ENCODE results near the gene PYGO2. TPM values are rescaled to one million over a fixed set of nuclear protein-coding genes. Genes with fewer than 3 reads are reported as not detected.

PYGO2 gene
- total and polyA plus RNA-seq, 12 donors, result 26.2 to 61.1 (median 38.7) TPM

GRCh38 chr1:154943649-154944400 is 17.8 kb downstream of the PYGO2 start:
- Histone ChIP-seq H3K4me3 (no peak overlapping the region), H3K27me3 (no peaks in the 10 kb centered on the region), H3K36me3 (replicated peaks in 1 of 2) (peaks cover 0 to 32% of the 10 kb centered on the region in 2 donors), H3K4me1 (replicated peaks in 1 of 2) (peaks cover 33 to 53% of the 10 kb centered on the region in 2 donors), H3K9me3 (replicated peaks in 1 of 3) (no peaks in the 10 kb centered on the region), H3K27ac (peak overlapping the region; percentile 0 to 89 (median 68))
- WGBS, 4 donors, result 28 to 42% (median 36%) methylated on average over 6 of the region's 6 CpGs
- peak in 1 of 7 donors; percentile 47 for DNase-seq
- intact Hi-C loops (cut with DNase I), result no loop called here
- TF ChIP-seq POLR2A (IDR thresholded peaks at IDR 0.05), result no peak
- TF ChIP-seq, protein P1, sequence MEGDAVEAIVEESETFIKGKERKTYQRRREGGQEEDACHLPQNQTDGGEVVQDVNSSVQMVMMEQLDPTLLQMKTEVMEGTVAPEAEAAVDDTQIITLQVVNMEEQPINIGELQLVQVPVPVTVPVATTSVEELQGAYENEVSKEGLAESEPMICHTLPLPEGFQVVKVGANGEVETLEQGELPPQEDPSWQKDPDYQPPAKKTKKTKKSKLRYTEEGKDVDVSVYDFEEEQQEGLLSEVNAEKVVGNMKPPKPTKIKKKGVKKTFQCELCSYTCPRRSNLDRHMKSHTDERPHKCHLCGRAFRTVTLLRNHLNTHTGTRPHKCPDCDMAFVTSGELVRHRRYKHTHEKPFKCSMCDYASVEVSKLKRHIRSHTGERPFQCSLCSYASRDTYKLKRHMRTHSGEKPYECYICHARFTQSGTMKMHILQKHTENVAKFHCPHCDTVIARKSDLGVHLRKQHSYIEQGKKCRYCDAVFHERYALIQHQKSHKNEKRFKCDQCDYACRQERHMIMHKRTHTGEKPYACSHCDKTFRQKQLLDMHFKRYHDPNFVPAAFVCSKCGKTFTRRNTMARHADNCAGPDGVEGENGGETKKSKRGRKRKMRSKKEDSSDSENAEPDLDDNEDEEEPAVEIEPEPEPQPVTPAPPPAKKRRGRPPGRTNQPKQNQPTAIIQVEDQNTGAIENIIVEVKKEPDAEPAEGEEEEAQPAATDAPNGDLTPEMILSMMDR (IDR thresholded peaks at IDR 0.05), result peak; percentile 48 to 71 (median 61)

GRCh38 chr1:154941333-154942013 is 20.1 kb downstream of the PYGO2 start:
- H3K36me3 ChIP-seq (replicated peaks in 1 of 2), result peaks cover 0 to 16% of the 10 kb centered on the region in 2 donors
- peak; percentile 87 to 96 (median 95) for DNase-seq
- peak overlapping the region; percentile 34 to 91 (median 82) for H3K27ac ChIP-seq
- intact Hi-C loops (cut with DNase I), result no loop called here
- WGBS, 4 donors, result 29 to 34% (median 33%) methylated on average over 5 of the region's 5 CpGs
- TF ChIP-seq, protein P1 (IDR thresholded peaks at IDR 0.05), result no peak
- peak in 1 of 2 donors; percentile 17 for TF ChIP-seq POLR2A (IDR thresholded peaks at IDR 0.05)
- peaks cover 42 to 68% of the 10 kb centered on the region in 2 donors for H3K4me1 ChIP-seq (replicated peaks in 1 of 2)
- no peak overlapping the region for H3K4me3 ChIP-seq
- H3K27me3 ChIP-seq, result no peaks in the 10 kb centered on the region
- no peaks in the 10 kb centered on the region for H3K9me3 ChIP-seq (replicated peaks in 1 of 3)

GRCh38 chr1:154940651-154941194 is 20.9 kb downstream of the PYGO2 start:
- no peak for TF ChIP-seq POLR2A (IDR thresholded peaks at IDR 0.05)
- TF ChIP-seq, protein P1 (IDR thresholded peaks at IDR 0.05), result no peak
- Histone ChIP-seq H3K27ac (peak overlapping the region in 4 of 5 donors; percentile 27 to 91 (median 73)), H3K9me3 (replicated peaks in 1 of 3) (no peaks in the 10 kb centered on the region), H3K27me3 (no peaks in the 10 kb centered on the region), H3K4me1 (replicated peaks in 1 of 2) (peaks cover 47 to 72% of the 10 kb centered on the region in 2 donors), H3K36me3 (replicated peaks in 1 of 2) (peaks cover 0 to 10% of the 10 kb centered on the region in 2 donors), H3K4me3 (no peak overlapping the region)
- WGBS, 4 donors, result 56 to 66% (median 62%) methylated on average over 6 to 8 of the region's 8 CpGs
- DNase-seq, result no peak
- intact Hi-C loops (cut with DNase I), result no loop called here

GRCh38 chr1:154940213-154940560 is 21.4 kb downstream of the PYGO2 start:
- H3K4me3 ChIP-seq, result no peak overlapping the region
- H3K4me1 ChIP-seq (replicated peaks in 1 of 2), result peaks cover 48 to 75% of the 10 kb centered on the region in 2 donors
- no peaks in the 10 kb centered on the region for H3K9me3 ChIP-seq (replicated peaks in 1 of 3)
- H3K27ac ChIP-seq, result peak overlapping the region in 2 of 5 donors; percentile 82 to 91
- DNase-seq, result no peak
- intact Hi-C loops (cut with DNase I), result no loop called here
- peaks cover 0 to 5% of the 10 kb centered on the region in 2 donors for H3K36me3 ChIP-seq (replicated peaks in 1 of 2)
- TF ChIP-seq POLR2A (IDR thresholded peaks at IDR 0.05), result no peak
- TF ChIP-seq, protein P1 (IDR thresholded peaks at IDR 0.05), result no peak
- H3K27me3 ChIP-seq, result no peaks in the 10 kb centered on the region
- 80 to 100% (median 93%) methylated on average over 1 of the region's 1 CpG for WGBS, 4 donors
